ENCODE data around the gene ADAMTS15. TPM values are rescaled to one million over a fixed set of nuclear protein-coding genes. Genes with fewer than 3 reads are reported as not detected.

Gene ADAMTS15
- total and polyA plus RNA-seq, 12 donors = 7.7 to 49.4 (median 16.4) TPM

DNA sequence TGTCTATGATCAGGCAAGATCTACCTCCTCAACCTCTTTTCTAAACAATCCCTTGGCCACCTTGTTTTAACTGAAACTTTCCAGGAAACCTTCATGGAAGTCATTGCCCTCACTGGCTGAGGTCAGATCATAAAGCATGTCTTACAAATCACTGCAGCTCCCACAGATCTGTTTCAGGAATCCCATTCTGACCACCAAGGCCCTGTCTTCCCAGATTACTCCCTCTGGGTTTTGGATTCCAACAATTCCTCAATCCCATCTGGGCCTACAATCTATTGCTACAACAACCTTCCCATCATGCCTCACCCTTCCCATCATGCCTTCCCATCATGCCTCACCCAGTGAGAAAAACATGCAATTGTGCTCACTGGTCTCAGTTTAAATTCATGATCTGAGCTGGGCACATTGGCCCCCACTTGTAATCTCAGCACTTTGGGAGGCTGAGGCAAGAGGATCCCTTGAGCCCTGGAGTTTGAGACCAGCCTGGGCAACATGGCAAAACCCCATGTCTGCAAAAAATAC, 15.9 kb downstream of the ADAMTS15 start:
- intact Hi-C loops (cut with DNase I) = no loop called here
- H3K27me3 ChIP-seq = no peaks in the 10 kb centered on the region
- H3K9me3 ChIP-seq = no peaks in the 10 kb centered on the region
- no peak for TF ChIP-seq CTCF (IDR thresholded peaks at IDR 0.05)
- ATAC-seq = no peak
- no peak overlapping the region for H3K27ac ChIP-seq
- no peak for DNase-seq
- H3K4me3 ChIP-seq = no peak overlapping the region
- peaks cover 0 to 76% (median 44%) of the 10 kb centered on the region in 9 donors for H3K36me3 ChIP-seq
- peaks cover 0 to 13% (median 0%) of the 10 kb centered on the region in 9 donors for H3K4me1 ChIP-seq

GRCh38 chr11:130465263-130465662, 16.8 kb downstream of the ADAMTS15 start:
- H3K36me3 ChIP-seq = peaks cover 0 to 83% (median 46%) of the 10 kb centered on the region in 9 donors
- peaks cover 0 to 13% (median 0%) of the 10 kb centered on the region in 9 donors for H3K4me1 ChIP-seq
- 96% methylated on average over 5 of the region's 5 CpGs for WGBS, 2 donors
- intact Hi-C loops (cut with DNase I) = no loop called here
- H3K9me3 ChIP-seq = no peaks in the 10 kb centered on the region
- H3K4me3 ChIP-seq = no peak overlapping the region
- TF ChIP-seq CTCF (IDR thresholded peaks at IDR 0.05) = no peak
- DNase-seq (no peak), ATAC-seq (no peak)
- no peaks in the 10 kb centered on the region for H3K27me3 ChIP-seq
- H3K27ac ChIP-seq = no peak overlapping the region

GRCh38 chr11:130467116-130467900, 18.9 kb downstream of the ADAMTS15 start:
- no peak overlapping the region for H3K4me3 ChIP-seq
- no peaks in the 10 kb centered on the region for H3K9me3 ChIP-seq
- DNase-seq (no peak), ATAC-seq (no peak)
- H3K36me3 ChIP-seq = peaks cover 0 to 95% (median 48%) of the 10 kb centered on the region in 9 donors
- no peaks in the 10 kb centered on the region for H3K27me3 ChIP-seq
- WGBS, 2 donors = 88 to 91% methylated on average over 10 of the region's 10 CpGs
- no peak overlapping the region for H3K27ac ChIP-seq
- no peaks in the 10 kb centered on the region for H3K4me1 ChIP-seq
- intact Hi-C loops (cut with DNase I) = no loop called here
- no peak for TF ChIP-seq CTCF (IDR thresholded peaks at IDR 0.05)

DNA sequence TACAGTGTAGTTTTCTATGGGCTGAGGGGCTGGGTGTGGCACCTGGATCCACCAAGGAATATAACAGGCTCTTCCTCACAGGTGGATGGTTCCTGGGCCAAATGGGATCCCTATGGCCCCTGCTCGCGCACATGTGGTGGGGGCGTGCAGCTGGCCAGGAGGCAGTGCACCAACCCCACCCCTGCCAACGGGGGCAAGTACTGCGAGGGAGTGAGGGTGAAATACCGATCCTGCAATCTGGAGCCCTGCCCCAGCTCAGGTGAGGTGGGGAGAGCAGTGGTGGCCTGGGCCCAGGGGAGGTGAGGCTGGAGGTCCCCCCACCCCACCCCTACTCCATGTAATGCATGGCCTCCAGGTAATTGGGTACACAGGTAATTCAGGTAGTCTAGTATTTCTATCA, 20.7 kb downstream of the ADAMTS15 start:
- WGBS, 2 donors = 95 to 96% methylated on average over 6 of the region's 6 CpGs
- no peak for DNase-seq
- intact Hi-C loops (cut with DNase I) = no loop called here
- Histone ChIP-seq H3K9me3 (no peaks in the 10 kb centered on the region), H3K36me3 (peaks cover 0 to 95% (median 48%) of the 10 kb centered on the region in 9 donors), H3K4me1 (no peaks in the 10 kb centered on the region), H3K4me3 (no peak overlapping the region), H3K27me3 (no peaks in the 10 kb centered on the region), H3K27ac (no peak overlapping the region)
- no peak for TF ChIP-seq CTCF (IDR thresholded peaks at IDR 0.05)
- ATAC-seq = no peak

Measured in heart right ventricle (tissue), 16 donors.